HG02938 (cell line): Measurements from ENCODE around the gene ZSWIM6.
"Not testable (repeated sequence)": the region's sequence is repeated elsewhere in the genome, so short reads cannot be mapped to it uniquely, and the experiment has no call there.

Experiments
- ATAC-seq: cut with Tn5 transposase; IDR thresholded peaks from one replicate; pipeline ENCODE4 v1.9.1; 2021; ENCODE audit warnings: mild to moderate bottlenecking, moderate library complexity; ENCODE audit not compliant: unreplicated experiment

The ZSWIM6 gene

DNA sequence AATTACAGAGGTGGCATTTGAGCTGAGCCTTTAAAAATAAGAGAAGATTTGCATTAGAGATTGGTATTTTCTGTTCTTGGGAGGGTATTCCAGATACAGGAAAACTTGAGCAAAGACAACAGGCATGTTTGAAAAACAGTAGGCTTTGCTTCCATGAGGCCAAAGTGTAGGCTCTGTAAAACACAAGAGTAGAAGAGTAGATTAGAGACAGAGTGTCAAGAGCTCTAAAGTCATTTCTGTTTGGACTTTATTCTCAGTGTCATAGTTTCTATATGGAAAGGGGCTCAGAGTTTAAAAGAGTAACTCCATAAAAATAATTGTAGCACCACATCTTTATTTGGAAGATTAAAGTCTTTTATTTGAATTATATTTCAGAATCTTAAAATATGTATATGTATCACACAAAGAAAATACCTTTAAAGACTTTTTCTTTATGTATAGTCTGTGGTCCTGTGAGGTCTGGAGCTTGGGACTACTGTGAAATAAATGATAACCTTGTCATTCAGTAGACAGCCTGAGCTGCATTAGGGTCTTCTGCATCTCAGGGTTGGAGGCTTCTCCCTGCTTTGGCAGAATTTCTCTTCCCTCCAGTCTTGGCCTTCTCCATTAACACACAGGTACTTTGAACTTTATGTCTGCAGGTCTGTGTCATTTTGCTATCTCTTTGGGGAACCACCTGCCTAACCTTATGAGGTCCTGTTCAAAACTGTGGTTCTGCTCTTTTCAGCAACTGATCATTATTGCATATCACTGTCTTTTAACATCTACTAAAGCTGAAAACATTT, 73.6 kb downstream of the ZSWIM6 start:
- ATAC-seq, result no peak

DNA sequence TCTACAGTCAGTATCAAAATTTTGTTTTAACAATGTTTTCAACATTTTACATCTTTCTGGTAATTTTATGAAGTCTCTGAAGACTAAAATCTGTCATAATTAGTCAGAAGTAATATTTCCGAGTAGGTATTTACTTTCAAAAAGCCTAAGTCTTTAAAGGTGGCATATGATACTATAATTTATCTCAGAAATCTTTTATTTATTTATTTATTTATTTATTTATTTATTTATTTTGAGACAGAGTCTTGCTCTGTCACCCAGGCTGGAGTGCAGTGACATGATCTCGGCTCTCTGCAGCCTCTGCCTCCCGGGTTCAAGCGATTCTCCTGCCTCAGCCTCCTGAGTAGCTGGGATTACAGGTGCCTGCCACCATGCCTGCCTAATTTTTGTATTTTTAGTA, 74.4 kb downstream of the ZSWIM6 start:
- not testable (repeated sequence) for ATAC-seq

DNA sequence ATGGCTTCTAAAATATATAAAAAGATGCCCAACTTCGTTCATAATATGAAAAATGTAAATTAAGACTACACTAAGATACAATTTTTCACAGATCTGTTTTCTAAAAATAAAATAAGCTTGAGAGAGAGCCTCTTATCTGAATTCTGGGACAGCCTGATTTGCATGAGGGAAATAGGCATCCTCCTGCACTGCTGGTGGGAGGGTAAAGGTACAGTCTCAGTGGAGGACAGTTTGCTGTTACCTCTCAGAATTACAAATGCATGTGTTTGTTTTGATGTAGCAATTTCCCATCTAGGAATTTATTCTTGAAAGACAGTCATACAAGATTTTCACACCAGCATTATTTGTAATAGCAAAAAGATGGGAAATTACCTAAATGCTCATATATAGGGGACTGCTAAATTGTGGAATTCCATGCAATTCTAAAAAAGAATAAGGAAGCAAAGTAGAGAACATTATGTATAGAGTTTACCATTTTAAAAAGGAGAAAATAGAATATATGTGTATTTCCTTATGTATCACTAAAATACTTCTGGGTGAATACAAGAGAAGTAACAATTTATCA, 75.7 kb downstream of the ZSWIM6 start:
- ATAC-seq, result no peak

DNA sequence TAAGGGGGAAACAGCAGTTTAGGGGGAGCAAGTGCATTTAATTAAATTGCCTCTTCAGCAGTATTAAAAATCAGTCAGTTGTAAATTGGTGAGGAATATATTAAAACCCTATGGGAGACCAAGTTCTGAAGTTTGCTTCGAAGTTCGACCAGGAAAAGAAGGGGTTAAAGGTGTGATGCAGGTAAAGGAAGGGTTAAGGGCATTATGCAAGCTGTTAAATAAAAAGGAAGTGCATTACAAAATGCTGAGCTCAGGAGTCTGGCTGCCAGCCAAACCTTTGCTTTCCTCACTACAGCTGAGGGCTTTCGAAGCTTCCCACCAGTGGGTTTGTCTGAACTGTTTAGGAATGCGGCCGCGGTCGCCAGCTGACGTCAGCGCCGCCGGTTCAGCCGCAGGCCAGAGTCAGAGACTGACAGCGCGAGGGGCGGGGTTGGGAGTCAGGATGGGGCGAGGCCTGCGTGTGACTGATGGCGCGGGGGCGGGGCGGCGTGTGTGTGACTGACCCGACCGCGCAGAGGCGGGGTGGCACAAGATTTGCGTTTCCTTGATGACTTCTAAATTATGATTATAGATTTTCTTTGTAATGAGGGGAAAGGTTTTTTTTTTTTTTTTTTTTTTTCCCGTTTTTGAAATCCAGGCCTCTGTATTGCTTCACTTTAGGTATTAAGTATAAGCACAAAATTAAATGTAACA, 76.6 kb downstream of the ZSWIM6 start:
- ATAC-seq, result peak; percentile 96

DNA sequence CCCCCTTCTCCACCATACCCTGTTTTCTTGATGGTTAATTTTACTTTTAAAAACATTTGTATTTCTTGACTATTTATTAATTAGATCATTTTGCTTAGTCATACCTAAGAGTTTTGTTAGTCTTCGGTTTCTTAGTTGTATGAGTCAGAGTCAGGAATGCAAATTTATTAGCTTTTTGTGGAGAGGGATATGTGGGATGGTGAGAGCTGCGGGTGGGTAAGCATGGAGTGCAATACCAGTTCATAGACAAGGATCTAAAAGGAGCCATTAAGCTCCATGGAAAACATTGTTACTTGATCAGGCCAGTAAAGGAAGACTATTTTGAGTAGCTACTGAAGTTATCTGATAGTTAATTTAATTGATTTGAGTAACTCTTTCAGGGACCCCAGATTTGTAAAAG, 77.5 kb downstream of the ZSWIM6 start:
- no peak for ATAC-seq

DNA sequence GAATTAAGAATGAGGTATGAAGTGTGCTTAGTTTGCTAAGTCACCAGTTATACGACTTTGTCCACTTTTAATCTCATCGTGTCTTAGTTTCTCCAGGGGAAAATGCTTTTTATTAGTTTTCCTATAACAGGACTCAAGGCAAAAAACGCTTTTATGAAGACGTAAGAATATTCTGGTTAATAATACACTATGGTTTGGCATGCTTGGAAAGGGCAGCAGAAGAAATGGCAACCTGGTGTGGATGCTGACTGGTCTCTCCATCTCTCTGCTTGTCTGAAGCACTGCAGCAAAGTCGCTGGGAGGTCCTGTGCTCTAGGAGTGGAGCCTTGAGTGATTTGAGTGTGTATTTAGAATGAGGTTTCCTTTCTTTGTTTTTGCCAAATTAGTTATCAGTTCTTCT, 78.8 kb downstream of the ZSWIM6 start:
- ATAC-seq, result no peak

DNA sequence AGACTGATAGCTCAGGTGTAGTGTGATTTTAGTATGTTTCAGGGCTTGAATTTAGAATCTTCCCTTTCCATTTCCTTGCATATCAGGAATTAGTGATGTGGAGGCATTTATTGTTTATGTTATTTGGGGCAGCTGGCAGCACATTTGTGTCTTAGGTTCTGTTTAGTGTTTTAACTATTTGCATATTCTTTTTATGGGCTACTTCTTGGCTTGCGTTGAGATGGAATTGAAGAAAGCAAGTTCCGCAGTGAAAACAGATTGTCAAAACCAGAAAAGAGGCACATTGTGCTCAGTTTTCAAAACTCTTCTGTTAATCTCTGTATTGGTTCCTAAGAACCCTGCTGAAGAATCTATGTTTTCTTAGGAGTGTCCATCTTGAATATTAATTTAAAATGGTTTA, 80.3 kb downstream of the ZSWIM6 start:
- no peak for ATAC-seq

DNA sequence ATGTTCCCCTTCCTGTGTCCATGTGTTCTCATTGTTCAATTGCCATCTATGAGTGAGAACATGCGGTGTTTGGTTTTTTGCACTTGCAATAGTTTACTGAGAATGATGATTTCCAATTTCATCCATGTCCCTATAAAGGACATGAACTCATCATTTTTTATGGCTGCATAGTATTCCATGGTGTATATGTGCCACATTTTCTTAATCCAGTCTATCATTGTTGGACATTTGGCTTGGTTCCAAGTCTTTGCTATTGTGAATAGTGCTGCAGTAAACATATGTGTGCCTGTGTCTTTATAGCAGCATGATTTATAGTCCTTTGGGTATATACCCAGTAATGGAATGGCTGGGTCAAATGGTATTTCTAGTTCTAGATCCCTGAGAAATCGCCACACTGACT, 81.1 kb downstream of the ZSWIM6 start:
- ATAC-seq, result not testable (repeated sequence)

DNA sequence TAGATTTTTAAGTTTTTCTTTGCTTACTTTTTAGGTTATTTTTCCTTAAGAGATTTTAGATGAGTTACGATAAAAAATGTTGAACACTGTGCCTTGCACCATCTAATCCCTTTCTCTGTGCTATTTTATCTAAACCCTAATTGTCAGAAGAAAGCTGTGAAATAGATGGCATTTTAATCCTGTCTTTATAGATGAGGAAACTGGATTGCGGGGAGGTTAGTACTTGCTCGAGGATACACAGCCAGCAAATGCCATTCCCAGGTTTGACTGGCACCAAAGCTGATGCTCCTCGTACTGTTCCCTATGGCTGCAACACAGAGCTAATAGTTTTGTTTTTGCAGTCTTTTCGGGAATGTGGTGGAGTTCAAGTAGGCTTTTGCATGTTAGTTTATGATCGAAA, 82.7 kb downstream of the ZSWIM6 start:
- ATAC-seq, result no peak

DNA sequence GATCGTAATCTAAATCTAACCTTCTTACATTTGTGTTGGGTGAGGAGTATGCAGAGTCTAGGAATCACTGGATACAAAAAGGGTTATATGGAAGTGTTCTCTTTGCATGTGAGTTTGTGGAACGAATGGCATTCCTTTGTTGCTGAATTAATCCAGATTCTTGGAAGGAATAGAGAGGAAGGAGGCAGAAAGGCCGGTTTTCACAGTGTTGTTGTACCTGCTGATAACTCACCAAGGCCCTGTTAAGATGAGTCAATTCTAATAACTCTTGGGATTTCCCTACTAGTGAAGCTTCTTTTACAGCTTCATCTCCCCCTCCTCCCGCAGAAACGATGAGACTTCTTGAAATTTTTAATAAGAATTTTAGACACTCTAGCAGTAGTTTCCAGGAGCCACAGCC, 84.0 kb downstream of the ZSWIM6 start:
- no peak for ATAC-seq

DNA sequence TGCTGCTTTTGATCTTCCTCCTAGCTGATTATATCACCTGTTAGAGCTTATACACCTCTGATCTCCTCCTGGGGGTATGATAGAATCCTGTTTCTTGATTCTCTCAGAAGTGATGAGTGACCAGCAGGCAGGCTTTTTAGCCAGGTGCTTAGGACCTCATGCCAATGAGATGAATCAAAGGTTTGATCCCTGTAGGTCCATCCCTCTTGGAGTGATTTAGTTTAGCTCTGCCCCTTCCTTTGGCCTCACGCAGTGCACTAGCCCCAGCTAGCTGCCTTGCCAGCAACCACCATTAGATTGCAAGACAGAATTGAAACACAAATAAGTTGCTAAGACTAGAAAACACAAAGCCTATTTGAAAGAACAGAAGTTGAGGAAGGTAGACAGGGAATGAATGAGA, 84.4 kb downstream of the ZSWIM6 start:
- no peak for ATAC-seq

DNA sequence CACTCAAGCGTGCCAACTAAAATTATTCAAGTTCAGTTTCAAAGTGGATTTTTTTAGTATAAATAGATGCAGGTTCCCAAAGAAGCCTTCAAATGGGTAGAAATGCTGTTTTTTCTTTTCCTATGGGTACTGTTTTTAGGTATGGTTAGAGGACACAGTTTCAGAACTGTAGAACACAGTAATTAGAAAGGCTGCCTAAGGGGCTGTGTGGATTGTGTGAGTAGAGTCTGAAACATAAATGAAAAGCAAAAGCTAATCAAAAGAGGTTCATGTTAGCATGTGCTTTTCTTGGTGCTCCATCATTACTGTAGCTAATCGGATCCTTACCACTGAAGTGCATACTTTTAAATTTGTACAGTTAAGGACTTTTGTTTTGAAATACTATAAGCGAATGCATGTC, 85.3 kb downstream of the ZSWIM6 start:
- ATAC-seq, result no peak

DNA sequence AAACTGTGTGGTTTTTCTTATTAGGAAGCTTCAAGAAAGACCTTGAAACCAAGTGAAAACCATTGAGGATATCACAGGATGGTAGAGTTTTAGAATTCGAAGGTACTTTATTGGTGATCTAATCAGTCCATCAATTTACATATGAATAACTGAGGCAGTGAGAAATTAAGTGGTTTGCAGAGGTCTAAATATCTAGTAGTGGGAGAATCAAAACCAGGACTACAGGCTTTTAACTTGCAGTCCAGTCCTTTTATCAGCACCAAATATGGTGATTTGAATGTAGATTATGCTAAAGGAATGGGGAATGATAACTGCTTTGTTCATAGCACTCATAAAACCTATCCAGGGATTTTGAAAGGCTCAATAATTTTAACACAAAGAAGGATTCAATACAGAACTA, 85.8 kb downstream of the ZSWIM6 start:
- ATAC-seq, result no peak

DNA sequence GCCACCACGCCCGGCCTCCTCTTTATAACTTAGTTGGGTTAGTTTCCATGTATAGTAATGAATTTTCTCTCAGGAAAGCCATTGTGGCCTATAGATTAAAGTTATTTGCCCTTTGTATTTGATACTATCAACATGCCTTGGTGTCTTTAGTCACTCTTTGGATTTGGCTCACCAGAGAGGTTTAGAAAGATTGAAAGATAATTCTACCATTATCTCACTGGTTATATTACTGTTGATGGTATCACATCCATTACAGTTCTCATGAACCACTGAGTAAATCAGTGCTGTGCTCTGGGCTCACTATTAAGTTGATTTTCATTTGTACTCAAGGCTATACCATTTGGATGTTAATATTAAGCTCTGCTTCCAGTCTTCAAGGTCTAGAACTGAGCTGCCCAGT, 87.0 kb downstream of the ZSWIM6 start:
- no peak for ATAC-seq

DNA sequence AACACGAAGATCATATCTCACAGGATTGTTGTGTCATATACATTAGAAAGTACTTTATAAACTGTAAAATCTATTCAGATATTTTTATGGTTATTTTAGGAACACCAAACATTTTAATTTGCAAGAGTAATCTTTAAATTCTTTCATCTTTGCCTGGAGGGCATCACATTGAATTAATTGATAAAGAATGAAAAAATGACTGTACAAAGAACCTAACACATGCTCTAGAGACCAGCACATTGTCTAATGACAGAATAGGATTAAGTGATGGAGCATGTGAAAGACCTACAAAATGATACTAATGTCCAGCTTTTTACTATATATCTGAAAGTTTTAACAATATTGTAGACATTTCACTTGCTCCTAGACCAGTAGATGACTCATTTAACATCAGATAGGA, 88.0 kb downstream of the ZSWIM6 start:
- no peak for ATAC-seq

DNA sequence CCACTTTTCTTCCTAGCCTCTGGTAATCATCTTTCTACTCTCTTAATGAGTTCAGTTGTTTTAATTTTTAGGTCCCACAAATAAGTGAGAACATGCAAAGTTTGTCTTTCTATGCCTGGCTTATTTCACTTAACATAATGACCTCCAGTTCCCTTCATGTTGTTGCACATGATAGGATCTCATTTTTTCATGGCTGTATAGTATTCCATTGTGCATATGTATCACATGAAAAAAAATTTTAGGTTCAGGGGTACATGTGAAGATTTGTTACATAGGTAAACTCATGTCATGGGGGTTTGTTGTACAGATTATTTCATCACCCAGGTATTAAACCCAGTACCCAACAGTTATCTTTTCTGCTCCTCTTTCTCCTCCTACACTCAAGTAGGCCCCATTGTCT, 89.2 kb downstream of the ZSWIM6 start:
- ATAC-seq, result not testable (repeated sequence)

DNA sequence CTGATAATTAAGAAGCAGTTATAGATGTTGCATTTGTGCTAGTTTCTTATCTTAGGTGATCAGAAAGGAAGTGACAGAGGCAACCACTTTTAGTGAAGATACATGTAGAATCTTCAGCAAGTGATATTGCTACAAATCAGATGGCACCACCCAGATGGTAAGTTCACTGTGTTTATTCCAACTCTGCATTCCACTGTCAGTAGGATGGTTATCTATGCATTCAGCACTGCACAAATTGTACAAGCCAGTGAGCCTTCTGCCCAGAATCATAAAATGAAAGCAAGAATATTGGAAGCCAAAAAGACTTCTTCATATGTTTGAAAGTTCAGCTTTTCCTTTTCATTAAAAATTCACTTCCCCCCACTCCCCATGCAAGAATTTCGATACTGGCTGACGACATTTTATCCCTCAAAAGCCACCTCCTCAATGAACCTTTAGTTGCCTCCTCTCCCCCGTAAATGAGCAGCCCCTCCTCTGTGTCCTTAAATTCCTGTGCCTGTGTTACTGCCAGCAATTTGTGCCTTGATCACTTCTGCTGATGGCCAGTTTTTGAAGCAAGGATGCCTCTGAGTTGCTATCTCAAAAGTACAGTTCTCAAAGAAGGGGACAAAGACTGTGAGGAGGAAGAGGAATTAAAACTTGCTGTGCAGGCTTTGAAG, 91.6 kb downstream of the ZSWIM6 start:
- no peak for ATAC-seq

DNA sequence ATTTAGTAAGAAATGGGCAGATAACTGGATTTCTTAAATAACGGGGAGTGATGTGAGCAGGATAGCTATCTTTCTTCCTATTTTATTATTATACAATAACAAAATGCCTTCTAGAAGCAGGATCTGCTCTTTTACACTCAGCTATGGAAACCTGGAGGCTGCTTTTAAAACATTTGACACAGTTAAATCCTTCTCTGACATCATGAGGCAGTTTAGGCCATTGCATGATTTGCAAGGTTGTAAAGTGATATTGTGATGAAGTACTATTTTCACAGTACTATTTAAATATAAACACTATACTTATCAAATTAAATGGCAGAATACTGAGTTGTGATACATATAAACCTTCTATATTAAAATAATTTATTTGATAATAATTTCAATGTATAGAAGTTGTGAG, 93.9 kb downstream of the ZSWIM6 start:
- ATAC-seq, result no peak

DNA sequence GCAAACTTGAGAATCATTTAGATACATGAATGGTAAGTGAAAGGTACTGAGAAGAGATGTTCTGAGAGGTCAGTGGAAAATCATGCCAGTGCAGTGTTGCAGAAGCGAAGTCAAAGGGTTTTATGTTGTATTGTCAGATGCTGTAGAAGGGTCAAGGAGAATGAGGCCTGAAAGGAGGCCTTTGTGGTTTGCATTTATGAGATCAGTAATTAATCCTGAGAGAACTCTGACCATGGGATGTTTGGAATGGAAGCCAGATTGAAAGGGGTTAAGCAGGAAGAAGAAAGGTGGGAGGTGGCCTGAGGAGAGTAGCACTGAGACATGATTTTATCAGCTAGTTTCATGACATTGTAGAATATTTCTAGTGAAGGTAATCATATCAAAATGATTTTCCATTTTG, 97.8 kb downstream of the ZSWIM6 start:
- ATAC-seq, result no peak

DNA sequence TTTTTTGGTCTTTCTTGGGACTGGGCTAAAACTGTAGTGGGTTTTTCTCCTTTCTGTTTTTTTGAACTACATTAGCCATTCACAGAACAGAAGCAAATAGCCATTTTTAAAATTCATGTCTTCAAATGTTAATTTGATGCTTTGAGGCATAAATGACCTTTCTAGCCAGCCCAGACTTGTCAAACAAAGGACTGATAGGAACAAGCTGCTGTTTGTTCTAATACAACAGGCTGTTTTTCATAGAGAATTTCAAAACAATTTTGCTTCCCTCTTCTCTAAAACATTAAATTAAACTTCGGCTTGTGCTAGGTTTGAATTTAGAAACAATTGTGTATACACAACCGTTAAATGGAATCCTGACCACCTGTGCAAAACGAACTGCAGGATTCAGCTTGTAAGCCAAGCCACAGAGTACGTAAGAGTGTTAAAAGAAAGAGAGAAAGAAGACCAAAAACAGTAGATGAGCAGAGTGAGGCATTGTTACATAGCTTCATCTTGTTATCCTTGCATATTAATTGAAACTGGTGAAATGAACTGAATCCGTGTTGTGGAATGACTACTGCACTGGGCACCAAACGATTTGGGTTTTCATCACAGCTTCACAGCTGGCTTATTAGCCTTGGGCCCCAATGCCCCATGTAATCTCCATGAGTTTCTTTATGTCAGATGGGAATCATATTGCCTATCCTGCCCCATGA, 100.0 kb downstream of the ZSWIM6 start:
- ATAC-seq, result no peak

DNA sequence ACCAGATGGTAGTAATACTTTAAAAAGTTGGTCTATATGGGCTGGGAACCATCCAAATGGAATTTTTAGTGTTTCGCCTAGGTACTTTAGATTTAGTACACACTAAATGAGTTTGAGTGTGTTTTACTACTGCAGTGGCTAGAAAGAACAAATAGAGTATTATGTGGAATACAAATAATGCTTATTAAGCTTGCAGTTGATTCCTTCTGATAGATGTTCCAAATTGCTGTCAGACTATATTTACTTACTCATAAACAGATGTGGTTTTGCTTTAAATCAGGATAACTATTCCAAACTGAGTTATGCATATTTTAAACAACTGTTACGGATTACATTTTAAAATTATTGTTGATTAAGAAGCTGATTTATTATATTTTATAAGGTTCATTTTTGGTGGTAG, 103.3 kb downstream of the ZSWIM6 start:
- ATAC-seq, result no peak
